ENCODE results near the gene RNF138.

DNA sequence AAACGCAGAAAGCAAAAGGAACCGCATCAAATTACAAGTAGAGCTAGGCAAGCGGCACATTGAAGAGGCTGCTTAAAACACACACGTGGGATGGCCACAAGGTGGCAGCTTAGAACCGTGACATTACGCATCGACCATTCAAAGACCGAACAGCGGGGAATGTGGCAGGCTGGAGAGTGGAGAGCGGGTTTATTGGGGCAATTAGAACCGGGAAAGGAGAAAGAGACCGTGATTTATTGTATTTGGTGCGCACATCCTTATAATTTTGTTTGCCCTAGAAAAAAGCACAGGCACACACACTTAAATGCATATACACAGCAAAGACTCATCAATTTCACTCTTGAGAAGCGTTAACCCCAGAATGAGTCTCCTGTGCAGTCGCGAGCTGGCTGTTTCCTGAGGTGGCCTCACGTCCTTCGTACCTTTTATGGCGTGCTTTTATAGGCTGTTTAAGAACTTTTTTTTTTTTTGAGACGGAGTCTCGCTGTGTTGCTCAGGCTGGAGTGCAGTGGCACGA lies 66.5 kb downstream of the RNF138 start:
- TF ChIP-seq CTCF (IDR thresholded peaks at IDR 0.05) (peak; percentile 74 to 88 (median 82)), POLR2A (IDR thresholded peaks at IDR 0.05) (no peak)

Measured in heart left ventricle (tissue), 13 donors.